ENCODE results near the gene HOXB9. TPM values are rescaled to one million over a fixed set of nuclear protein-coding genes. Genes with fewer than 3 reads are reported as not detected.

HOXB9 gene
- total and polyA plus RNA-seq, 2 of the 13 experiments (the other 11 are each of a cell fraction or from before 2014, with no cell fraction given) = not detected

DNA sequence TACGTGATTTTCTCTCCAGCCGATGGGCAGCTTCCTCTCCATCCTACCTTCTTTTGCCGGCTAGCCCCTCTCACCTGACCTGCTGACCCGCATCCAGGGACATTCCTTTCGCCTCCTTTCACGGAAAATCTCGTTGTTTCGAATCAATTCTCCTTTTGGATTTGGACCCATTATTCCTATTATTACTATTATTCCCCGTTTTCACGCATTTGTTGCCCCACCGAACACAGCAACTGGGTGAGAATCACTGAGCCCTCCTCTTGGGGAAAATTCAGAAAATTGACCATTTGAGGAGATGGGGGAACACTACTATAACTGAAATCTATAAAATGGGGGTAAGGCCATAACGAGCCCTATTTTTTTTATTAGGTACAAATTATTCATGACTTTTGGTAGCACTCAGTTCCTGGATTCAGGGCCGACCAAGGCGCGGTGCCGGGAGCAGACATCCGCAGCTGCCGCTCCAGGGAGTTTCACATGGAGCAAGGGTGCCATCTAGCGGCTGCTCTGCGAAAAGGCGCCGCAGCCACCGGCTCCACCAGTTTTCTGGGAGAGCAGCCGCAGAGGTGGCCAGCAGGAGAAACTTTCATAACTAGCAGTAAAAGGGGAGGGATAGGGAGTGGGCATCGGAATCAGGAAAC is 7.8 kb downstream of the HOXB9 start (continued):
- peak; percentile 85; the same call in 1 of the 2 replicates for TF ChIP-seq KDM2A (CRISPR knock-in tag; IDR thresholded peaks at IDR 0.05; ENCODE audit: borderline replicate concordance, low read depth)
- TF ChIP-seq, protein P1, sequence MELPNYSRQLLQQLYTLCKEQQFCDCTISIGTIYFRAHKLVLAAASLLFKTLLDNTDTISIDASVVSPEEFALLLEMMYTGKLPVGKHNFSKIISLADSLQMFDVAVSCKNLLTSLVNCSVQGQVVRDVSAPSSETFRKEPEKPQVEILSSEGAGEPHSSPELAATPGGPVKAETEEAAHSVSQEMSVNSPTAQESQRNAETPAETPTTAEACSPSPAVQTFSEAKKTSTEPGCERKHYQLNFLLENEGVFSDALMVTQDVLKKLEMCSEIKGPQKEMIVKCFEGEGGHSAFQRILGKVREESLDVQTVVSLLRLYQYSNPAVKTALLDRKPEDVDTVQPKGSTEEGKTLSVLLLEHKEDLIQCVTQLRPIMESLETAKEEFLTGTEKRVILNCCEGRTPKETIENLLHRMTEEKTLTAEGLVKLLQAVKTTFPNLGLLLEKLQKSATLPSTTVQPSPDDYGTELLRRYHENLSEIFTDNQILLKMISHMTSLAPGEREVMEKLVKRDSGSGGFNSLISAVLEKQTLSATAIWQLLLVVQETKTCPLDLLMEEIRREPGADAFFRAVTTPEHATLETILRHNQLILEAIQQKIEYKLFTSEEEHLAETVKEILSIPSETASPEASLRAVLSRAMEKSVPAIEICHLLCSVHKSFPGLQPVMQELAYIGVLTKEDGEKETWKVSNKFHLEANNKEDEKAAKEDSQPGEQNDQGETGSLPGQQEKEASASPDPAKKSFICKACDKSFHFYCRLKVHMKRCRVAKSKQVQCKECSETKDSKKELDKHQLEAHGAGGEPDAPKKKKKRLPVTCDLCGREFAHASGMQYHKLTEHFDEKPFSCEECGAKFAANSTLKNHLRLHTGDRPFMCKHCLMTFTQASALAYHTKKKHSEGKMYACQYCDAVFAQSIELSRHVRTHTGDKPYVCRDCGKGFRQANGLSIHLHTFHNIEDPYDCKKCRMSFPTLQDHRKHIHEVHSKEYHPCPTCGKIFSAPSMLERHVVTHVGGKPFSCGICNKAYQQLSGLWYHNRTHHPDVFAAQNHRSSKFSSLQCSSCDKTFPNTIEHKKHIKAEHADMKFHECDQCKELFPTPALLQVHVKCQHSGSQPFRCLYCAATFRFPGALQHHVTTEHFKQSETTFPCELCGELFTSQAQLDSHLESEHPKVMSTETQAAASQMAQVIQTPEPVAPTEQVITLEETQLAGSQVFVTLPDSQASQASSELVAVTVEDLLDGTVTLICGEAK (IDR thresholded peaks at IDR 0.05) = no peak
- TF ChIP-seq, protein P1 (CRISPR knock-in tag; IDR thresholded peaks at IDR 0.05) = no peak
- TF ChIP-seq GATAD1 (CRISPR knock-in tag; IDR thresholded peaks at IDR 0.05) = 0 out of 2 replicates have a peak, but pooled peaks have one; percentile 35
- TF ChIP-seq ATF7 (IDR thresholded peaks at IDR 0.05) = no peak
- no peak for TF ChIP-seq ATF7 (CRISPR knock-in tag; IDR thresholded peaks at IDR 0.05)
- TF ChIP-seq ZNF292 (CRISPR knock-in tag; IDR thresholded peaks at IDR 0.05; ENCODE audit: borderline replicate concordance, low read depth) = no peak
- no peak for TF ChIP-seq THYN1 (CRISPR knock-in tag; IDR thresholded peaks at IDR 0.05; ENCODE audit: borderline replicate concordance, low read depth)
- no peak for TF ChIP-seq ZNF768 (CRISPR knock-in tag; IDR thresholded peaks at IDR 0.05)
- TF ChIP-seq, protein P2, sequence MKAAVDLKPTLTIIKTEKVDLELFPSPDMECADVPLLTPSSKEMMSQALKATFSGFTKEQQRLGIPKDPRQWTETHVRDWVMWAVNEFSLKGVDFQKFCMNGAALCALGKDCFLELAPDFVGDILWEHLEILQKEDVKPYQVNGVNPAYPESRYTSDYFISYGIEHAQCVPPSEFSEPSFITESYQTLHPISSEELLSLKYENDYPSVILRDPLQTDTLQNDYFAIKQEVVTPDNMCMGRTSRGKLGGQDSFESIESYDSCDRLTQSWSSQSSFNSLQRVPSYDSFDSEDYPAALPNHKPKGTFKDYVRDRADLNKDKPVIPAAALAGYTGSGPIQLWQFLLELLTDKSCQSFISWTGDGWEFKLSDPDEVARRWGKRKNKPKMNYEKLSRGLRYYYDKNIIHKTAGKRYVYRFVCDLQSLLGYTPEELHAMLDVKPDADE (CRISPR knock-in tag; IDR thresholded peaks at IDR 0.05) = no peak
- TF ChIP-seq RNF2 (conservative IDR thresholded peaks at IDR 0.05; ENCODE audit: low read depth) = peak; percentile 67; the same call in 1 of the 2 replicates
- TF ChIP-seq, protein P3, sequence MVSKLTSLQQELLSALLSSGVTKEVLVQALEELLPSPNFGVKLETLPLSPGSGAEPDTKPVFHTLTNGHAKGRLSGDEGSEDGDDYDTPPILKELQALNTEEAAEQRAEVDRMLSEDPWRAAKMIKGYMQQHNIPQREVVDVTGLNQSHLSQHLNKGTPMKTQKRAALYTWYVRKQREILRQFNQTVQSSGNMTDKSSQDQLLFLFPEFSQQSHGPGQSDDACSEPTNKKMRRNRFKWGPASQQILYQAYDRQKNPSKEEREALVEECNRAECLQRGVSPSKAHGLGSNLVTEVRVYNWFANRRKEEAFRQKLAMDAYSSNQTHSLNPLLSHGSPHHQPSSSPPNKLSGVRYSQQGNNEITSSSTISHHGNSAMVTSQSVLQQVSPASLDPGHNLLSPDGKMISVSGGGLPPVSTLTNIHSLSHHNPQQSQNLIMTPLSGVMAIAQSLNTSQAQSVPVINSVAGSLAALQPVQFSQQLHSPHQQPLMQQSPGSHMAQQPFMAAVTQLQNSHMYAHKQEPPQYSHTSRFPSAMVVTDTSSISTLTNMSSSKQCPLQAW (CRISPR knock-in tag; IDR thresholded peaks at IDR 0.05) = 0 out of 2 replicates have a peak, but pooled peaks have one; percentile 28
- TF ChIP-seq, protein P4, sequence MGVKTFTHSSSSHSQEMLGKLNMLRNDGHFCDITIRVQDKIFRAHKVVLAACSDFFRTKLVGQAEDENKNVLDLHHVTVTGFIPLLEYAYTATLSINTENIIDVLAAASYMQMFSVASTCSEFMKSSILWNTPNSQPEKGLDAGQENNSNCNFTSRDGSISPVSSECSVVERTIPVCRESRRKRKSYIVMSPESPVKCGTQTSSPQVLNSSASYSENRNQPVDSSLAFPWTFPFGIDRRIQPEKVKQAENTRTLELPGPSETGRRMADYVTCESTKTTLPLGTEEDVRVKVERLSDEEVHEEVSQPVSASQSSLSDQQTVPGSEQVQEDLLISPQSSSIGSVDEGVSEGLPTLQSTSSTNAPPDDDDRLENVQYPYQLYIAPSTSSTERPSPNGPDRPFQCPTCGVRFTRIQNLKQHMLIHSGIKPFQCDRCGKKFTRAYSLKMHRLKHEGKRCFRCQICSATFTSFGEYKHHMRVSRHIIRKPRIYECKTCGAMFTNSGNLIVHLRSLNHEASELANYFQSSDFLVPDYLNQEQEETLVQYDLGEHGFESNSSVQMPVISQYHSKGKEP (CRISPR knock-in tag; IDR thresholded peaks at IDR 0.05) = no peak
- no peak for TF ChIP-seq ZNF839 (CRISPR knock-in tag; IDR thresholded peaks at IDR 0.05; ENCODE audit: borderline replicate concordance)
- TF ChIP-seq SUZ12 (IDR thresholded peaks at IDR 0.05; ENCODE audit: low read depth, low read length) = peak; percentile 34; the same call in 1 of the 2 replicates
- peak; percentile 59; the same call in 1 of the 2 replicates for TF ChIP-seq SMC3 (IDR thresholded peaks at IDR 0.05; ENCODE audit: low read length)

Measured in HepG2 (cell line).